K562 (cell line): ENCODE measurements around the gene SLC38A2. TPM values are rescaled to one million over a fixed set of nuclear protein-coding genes. Genes with fewer than 3 reads are reported as not detected.
A peak's percentile ranks its signal among the peaks of the same experiment; 100 is the strongest.

Experiments used
- ARID1B ChIP-seq: fragments of 450-650 bp; IDR thresholded peaks from 2 replicates; pipeline ENCODE4 v1.6.1; 2016; ENCODE audit warnings: antibody characterized with exemption, mild to moderate bottlenecking, inconsistent platforms
- ATF1 ChIP-seq, 2 experiments: fragments of 450-650 bp in 1 of 2; IDR thresholded peaks; 2 replicates each; pipeline ENCODE4 v1.6.1; 2016; ENCODE audit warnings: missing compliant biosample characterization in 1 of 2, missing genetic modification characterization in 1 of 2
- BMI1 ChIP-seq: fragments of 150-350 bp; IDR thresholded peaks from 2 replicates; pipeline ENCODE4 v1.6.1; 2014; ENCODE audit warnings: low read length
- EP300 ChIP-seq: IDR thresholded peaks from 2 replicates; pipeline ENCODE4 v1.6.1; 2012; ENCODE audit warnings: low read length, improper control_type of control experiment
- ETV6 ChIP-seq, 3 experiments: fragments of 150-350 bp in 1 of 3; sonication (generic) in 1 of 3; formaldehyde crosslinking in 1 of 3; IDR thresholded peaks; 2 replicates each; pipeline versions ENCODE4 v1.6.1 to v1.8.0; 2014 to 2022; ENCODE audit warnings: borderline replicate concordance in 2 of 3, low read depth in 2 of 3, antibody characterized with exemption in 1 of 3, low read length in 1 of 3, mild to moderate bottlenecking in 1 of 3, missing genetic modification reagents in 1 of 3
- KDM1A ChIP-seq, 2 experiments: fragments of 450-650 bp; IDR thresholded peaks; 2 replicates each; pipeline ENCODE4 v1.6.1; 2016; ENCODE audit warnings: mild to moderate bottlenecking in 2 of 2
- KLF16 ChIP-seq: IDR thresholded peaks from 2 replicates; pipeline ENCODE4 v1.6.1; 2016; ENCODE audit warnings: antibody characterized with exemption
- MAZ ChIP-seq, 2 experiments: fragments of 450-650 bp in 1 of 2; sonication (generic) in 1 of 2; formaldehyde crosslinking; IDR thresholded peaks in 1 of 2; conservative IDR thresholded peaks in 1 of 2; 2 replicates each; pipeline versions ENCODE4 v1.4.0 to v1.5.0; 2020; ENCODE audit warnings: mild to moderate bottlenecking in 1 of 2, missing genetic modification reagents in 1 of 2
- NCOA6 ChIP-seq: fragments of 450-650 bp; IDR thresholded peaks from 2 replicates; pipeline ENCODE4 v1.6.1; 2017; ENCODE audit warnings: mild to moderate bottlenecking
- NELFE ChIP-seq: IDR thresholded peaks from 2 replicates; pipeline ENCODE4 v1.6.1; 2011; ENCODE audit warnings: mild to moderate bottlenecking; ENCODE audit not compliant: insufficient read depth, insufficient read length
- NR4A1 ChIP-seq, 2 experiments: fragments of 250-450 bp in 1 of 2; fragments of 450-650 bp in 1 of 2; sonication (Bioruptor Pico) in 1 of 2; IDR thresholded peaks; 2 replicates each; pipeline versions ENCODE4 v1.4.0 to v1.6.1; 2016 to 2020; ENCODE audit warnings: mild to moderate bottlenecking in 2 of 2, missing compliant biosample characterization in 1 of 2, missing genetic modification characterization in 1 of 2, moderate library complexity in 1 of 2
- RFX1 ChIP-seq: fragments of 450-650 bp; IDR thresholded peaks from 2 replicates; pipeline ENCODE4 v1.6.1; 2016; ENCODE audit warnings: mild to moderate bottlenecking, moderate library complexity
- TARDBP ChIP-seq: fragments of 450-650 bp; IDR thresholded peaks from 2 replicates; pipeline ENCODE4 v1.6.1; 2016
- ZBTB8A ChIP-seq: fragments of 450-650 bp; IDR thresholded peaks from 2 replicates; pipeline ENCODE4 v1.6.1; 2018; ENCODE audit warnings: mild to moderate bottlenecking, moderate library complexity; ENCODE audit not compliant: partially characterized antibody
- ZC3H4 ChIP-seq: sonication (generic); formaldehyde crosslinking; IDR thresholded peaks from 2 replicates; pipeline ENCODE4 v1.9.0; 2021; ENCODE audit warnings: missing genetic modification reagents, borderline replicate concordance
- ZKSCAN3 ChIP-seq: fragments of 250-450 bp; sonication (Bioruptor Pico); IDR thresholded peaks from 2 replicates; pipeline ENCODE4 v1.4.0; 2020
- ZNF431 ChIP-seq: sonication (generic); formaldehyde crosslinking; IDR thresholded peaks from 2 replicates; pipeline ENCODE4 v1.8.0; 2022; ENCODE audit warnings: mild to moderate bottlenecking, missing genetic modification reagents
- polyA plus RNA-seq, 8 experiments: library from polyadenylated mRNA; depleted of rRNA in 4 of 8; stranded (reverse) in 5 of 8; unstranded in 3 of 8; fragments of >200 nt; fragmentation: Nextera tagmentation in 2 of 8; fragmentation: Illumina TruSeq in 1 of 8; extraction: Ambion mirVana in 2 of 8; extraction: Trizol in 1 of 8; gene quantifications; 2 replicates each; pipeline versions ENCODE4 v1.2.1 to v1.2.3, GENCODE V29; 2011 to 2014; ENCODE audit warnings: inconsistent platforms in 1 of 8, missing spikeins in 1 of 8
- total RNA-seq, 7 experiments: library from RNA; depleted of rRNA in 6 of 7; stranded (reverse); fragments of >200 nt in 6 of 7; fragmentation: Illumina TruSeq in 2 of 7; extraction: Trizol in 2 of 7; gene quantifications; 2 replicates each; pipeline versions ENCODE4 v1.2.1 to v1.2.3, GENCODE V29; 2011 to 2021; ENCODE audit warnings: low replicate concordance in 1 of 7
- TF ChIP-seq, protein P1 (sequence below): fragments of 250-450 bp; sonication (Bioruptor Pico); IDR thresholded peaks from 2 replicates; pipeline ENCODE4 v1.8.0; 2021; ENCODE audit warnings: mild to moderate bottlenecking, moderate library complexity
- TF ChIP-seq, protein P2 (sequence below), 2 experiments: fragments of 450-650 bp; IDR thresholded peaks; 2 replicates each; pipeline ENCODE4 v1.6.1; 2016; ENCODE audit warnings: mild to moderate bottlenecking in 2 of 2, borderline replicate concordance in 1 of 2, low read depth in 1 of 2, moderate library complexity in 1 of 2

The SLC38A2 gene
- total and polyA plus RNA-seq, 9 of the 15 experiments (the other 6 are each of a cell fraction or from before 2014, with no cell fraction given), result 98.7 to 292 (median 143) TPM

DNA sequence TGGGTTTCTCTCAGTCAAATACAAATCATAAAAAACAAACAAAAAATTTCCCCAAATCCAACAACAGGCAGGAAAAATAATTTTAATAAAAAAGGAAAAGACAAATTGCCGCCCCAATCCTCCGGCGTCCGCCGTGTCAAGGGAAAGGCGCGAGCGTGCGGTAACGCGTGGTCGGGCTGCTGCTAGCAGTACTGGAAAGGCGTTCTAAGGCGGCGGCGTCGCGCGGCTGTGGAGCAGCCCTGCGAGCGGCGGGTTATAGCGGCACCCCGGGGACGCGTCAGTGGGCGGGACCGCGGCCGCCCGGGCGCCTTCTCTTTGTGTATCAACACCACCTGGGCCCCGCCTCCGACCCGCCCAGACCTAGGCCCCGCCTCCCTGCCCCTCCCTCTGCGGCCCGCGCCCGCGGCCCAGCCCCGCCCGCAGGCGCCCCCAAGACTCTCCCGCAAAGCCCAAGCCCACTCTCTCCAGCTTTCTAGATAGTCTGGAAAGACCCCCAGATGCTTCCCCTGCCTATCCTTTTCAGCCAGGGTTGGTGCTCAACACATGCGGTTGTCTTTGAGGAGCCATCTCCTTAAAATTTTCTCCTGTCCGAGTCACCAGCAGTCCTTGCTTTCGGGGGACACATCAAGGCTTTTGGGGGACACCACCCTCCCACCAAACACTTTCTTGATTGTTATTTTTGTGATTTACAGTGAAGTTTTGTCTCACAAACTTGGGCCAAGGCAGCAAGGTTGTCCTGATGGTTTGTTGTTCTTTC, at the start of gene SLC38A2 (continued):
- TF ChIP-seq NR4A1 (CRISPR knock-in tag; IDR thresholded peaks at IDR 0.05), result no peak
- no peak for TF ChIP-seq NR4A1 (tag; IDR thresholded peaks at IDR 0.05)
- TF ChIP-seq ZBTB8A, result no peak
- TF ChIP-seq RFX1, result no peak
- peak; percentile 50 for TF ChIP-seq NELFE
- TF ChIP-seq KDM1A (IDR thresholded peaks at IDR 0.05), result no peak
- TF ChIP-seq BMI1, result no peak
- peak; percentile 5; the same call in 1 of the 2 replicates for TF ChIP-seq NCOA6
- TF ChIP-seq ZC3H4 (CRISPR knock-in tag), result no peak
- no peak for TF ChIP-seq TARDBP
- peak; percentile 88 to 98 for TF ChIP-seq MAZ (CRISPR knock-in tag; conservative IDR thresholded peaks at IDR 0.05 in 1 of 2, IDR thresholded peaks at IDR 0.05 in 1 of 2)
- TF ChIP-seq, protein P1, sequence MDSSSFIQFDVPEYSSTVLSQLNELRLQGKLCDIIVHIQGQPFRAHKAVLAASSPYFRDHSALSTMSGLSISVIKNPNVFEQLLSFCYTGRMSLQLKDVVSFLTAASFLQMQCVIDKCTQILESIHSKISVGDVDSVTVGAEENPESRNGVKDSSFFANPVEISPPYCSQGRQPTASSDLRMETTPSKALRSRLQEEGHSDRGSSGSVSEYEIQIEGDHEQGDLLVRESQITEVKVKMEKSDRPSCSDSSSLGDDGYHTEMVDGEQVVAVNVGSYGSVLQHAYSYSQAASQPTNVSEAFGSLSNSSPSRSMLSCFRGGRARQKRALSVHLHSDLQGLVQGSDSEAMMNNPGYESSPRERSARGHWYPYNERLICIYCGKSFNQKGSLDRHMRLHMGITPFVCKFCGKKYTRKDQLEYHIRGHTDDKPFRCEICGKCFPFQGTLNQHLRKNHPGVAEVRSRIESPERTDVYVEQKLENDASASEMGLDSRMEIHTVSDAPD, result no peak
- TF ChIP-seq EP300, result no peak
- TF ChIP-seq ETV6 (IDR thresholded peaks at IDR 0.05; ENCODE audit: borderline replicate concordance in 1 of 2, low read depth in 2 of 2, low read length in 1 of 2), result no peak
- TF ChIP-seq ETV6 (CRISPR knock-in tag; IDR thresholded peaks at IDR 0.05; ENCODE audit: borderline replicate concordance), result no peak
- no peak for TF ChIP-seq ZKSCAN3
- TF ChIP-seq KLF16, result no peak
- no peak for TF ChIP-seq ZNF431
- no peak for TF ChIP-seq ATF1 (CRISPR knock-in tag; IDR thresholded peaks at IDR 0.05)
- TF ChIP-seq ATF1 (tag; IDR thresholded peaks at IDR 0.05), result peak; percentile 82
- TF ChIP-seq, protein P2, sequence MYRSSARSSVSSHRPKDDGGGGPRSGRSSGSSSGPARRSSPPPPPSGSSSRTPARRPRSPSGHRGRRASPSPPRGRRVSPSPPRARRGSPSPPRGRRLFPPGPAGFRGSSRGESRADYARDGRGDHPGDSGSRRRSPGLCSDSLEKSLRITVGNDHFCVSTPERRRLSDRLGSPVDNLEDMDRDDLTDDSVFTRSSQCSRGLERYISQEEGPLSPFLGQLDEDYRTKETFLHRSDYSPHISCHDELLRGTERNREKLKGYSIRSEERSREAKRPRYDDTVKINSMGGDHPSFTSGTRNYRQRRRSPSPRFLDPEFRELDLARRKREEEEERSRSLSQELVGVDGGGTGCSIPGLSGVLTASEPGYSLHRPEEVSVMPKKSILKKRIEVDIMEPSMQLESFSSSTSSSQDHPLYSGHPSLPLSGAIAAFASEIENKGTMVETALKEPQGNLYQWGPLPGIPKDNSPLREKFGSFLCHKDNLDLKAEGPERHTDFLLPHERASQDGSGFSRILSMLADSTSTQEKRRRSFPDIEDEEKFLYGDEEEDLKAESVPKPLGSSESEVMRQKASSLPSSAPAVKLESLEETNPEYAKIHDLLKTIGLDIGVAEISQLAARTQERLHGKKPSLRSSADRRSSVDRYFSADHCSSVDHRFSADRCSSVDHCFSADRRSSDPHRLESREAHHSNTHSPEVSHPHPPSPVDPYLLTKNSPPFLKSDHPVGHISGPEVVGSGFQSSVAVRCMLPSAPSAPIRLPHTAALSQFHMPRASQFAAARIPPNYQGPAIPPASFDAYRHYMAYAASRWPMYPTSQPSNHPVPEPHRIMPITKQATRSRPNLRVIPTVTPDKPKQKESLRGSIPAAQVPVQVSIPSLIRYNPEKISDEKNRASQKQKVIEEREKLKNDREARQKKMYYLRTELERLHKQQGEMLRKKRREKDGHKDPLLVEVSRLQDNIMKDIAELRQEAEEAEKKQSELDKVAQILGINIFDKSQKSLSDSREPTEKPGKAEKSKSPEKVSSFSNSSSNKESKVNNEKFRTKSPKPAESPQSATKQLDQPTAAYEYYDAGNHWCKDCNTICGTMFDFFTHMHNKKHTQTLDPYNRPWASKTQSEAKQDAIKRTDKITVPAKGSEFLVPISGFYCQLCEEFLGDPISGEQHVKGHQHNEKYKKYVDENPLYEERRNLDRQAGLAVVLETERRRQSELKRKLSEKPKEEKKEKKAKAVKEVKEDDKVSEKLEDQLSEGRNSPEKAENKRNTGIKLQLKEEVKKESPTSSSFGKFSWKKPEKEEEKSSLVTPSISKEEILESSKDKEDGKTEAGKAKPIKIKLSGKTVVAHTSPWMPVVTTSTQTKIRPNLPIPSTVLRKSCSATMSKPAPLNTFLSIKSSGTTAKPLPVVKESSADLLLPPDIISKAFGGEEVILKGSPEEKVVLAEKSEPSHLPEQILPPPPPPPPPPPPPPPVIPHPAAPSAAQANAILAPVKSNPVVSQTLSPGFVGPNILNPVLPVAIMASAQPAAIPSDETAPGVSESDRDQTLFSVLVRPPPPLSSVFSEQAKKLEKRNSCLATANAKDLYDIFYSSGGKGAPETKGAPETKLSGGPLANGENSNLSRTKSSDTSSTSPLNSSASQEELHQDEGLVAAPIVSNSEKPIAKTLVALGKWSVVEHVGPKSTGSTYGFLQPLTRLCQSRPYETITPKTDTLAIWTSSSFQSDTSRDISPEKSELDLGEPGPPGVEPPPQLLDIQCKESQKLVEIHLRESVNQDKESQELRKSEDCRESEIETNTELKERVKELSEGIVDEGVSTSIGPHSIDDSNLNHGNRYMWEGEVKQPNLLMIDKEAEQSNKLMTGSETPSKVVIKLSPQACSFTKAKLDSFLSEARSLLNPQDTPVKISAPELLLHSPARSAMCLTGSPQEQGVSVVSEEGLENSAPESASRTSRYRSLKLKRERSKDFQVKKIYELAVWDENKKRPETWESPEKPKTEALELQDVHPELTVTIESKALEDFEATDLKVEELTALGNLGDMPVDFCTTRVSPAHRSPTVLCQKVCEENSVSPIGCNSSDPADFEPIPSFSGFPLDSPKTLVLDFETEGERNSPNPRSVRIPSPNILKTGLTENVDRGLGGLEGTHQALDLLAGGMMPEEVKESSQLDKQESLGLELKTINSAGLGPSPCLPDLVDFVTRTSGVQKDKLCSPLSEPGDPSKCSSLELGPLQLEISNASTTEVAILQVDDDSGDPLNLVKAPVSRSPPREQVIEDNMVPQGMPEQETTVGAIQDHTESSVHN (IDR thresholded peaks at IDR 0.05; ENCODE audit: borderline replicate concordance in 1 of 2, low read depth in 1 of 2), result no peak
- TF ChIP-seq ARID1B, result no peak; the same call in none of the 2 replicates
